NCI-H2171 (cell line): ENCODE measurements around the gene LTBR.
A peak's percentile ranks its signal among the peaks of the same experiment; 100 is the strongest.

Source experiments
- DNase-seq: peaks from one replicate; lab custom pipeline; 2025; lab: John Stamatoyannopoulos, UW

The LTBR gene

GRCh38 chr12:6368906-6369525, 14.9 kb upstream of the LTBR start:
- no peak for DNase-seq

GRCh38 chr12:6369916-6370575, 13.9 kb upstream of the LTBR start:
- DNase-seq = no peak

GRCh38 chr12:6370576-6370935, 13.4 kb upstream of the LTBR start:
- DNase-seq = no peak

- DNase-seq = peak; percentile 84
These were observed 12.8 kb upstream of the LTBR start for GRCh38 chr12:6370994-6371754.

GRCh38 chr12:6372403-6373003, 11.5 kb upstream of the LTBR start:
- peak; percentile 91 for DNase-seq

- peak; percentile 57 for DNase-seq
These were observed 10.8 kb upstream of the LTBR start for GRCh38 chr12:6373022-6373787.

GRCh38 chr12:6374028-6374785, 9.8 kb upstream of the LTBR start:
- DNase-seq = no peak

- no peak for DNase-seq
These were observed 9.2 kb upstream of the LTBR start for GRCh38 chr12:6374786-6375160.

- DNase-seq = no peak
These were observed 8.5 kb upstream of the LTBR start, which contains the start of gene SCNN1A for GRCh38 chr12:6375269-6376078. Gene SCNN1A, minus strand, starts transcription at chr12:6375563. Its CDS starts 780 bp downstream, at chr12:6374783.

- DNase-seq = no peak
These were observed 7.7 kb upstream of the LTBR start for GRCh38 chr12:6376079-6376869.

GRCh38 chr12:6376870-6377666, 6.9 kb upstream of the LTBR start:
- no peak for DNase-seq

- DNase-seq = no peak
These were observed 6.3 kb upstream of the LTBR start for GRCh38 chr12:6377667-6377994.

GRCh38 chr12:6378709-6379472, 5.1 kb upstream of the LTBR start:
- no peak for DNase-seq

- DNase-seq = no peak
These were observed 3.5 kb upstream of the LTBR start for GRCh38 chr12:6380141-6381121.

- no peak for DNase-seq
These were observed 1.6 kb upstream of the LTBR start for GRCh38 chr12:6382371-6382770.

- DNase-seq = no peak
These were observed 980 bp upstream of the LTBR start for GRCh38 chr12:6382982-6383381.
